HepG2 (cell line): ENCODE results near the gene SLA2. TPM values are rescaled to one million over a fixed set of nuclear protein-coding genes. Genes with fewer than 3 reads are reported as not detected.

Source experiments
- ARNTL ChIP-seq: sonication (generic); formaldehyde crosslinking; IDR thresholded peaks from 2 replicates; pipeline ENCODE4 v1.4.0; 2020; ENCODE audit warnings: mild to moderate bottlenecking, missing genetic modification reagents
- ATF1 ChIP-seq: IDR thresholded peaks from 2 replicates; pipeline ENCODE4 v1.6.1; 2016; ENCODE audit warnings: mild to moderate bottlenecking, control low read depth
- BRCA1 ChIP-seq: sonication (generic); formaldehyde crosslinking; IDR thresholded peaks from 2 replicates; pipeline ENCODE4 v1.4.0; 2020; ENCODE audit warnings: missing genetic modification reagents
- CEBPZ ChIP-seq: IDR thresholded peaks from 2 replicates; pipeline ENCODE4 v1.6.1; 2012; ENCODE audit warnings: low read length, improper control_type of control experiment
- MEIS1 ChIP-seq: sonication (generic); formaldehyde crosslinking; IDR thresholded peaks from 2 replicates; pipeline ENCODE4 v1.9.0; 2021; ENCODE audit warnings: mild to moderate bottlenecking, missing genetic modification reagents, moderate library complexity, borderline replicate concordance
- MTF1 ChIP-seq: sonication (generic); formaldehyde crosslinking; IDR thresholded peaks from 2 replicates; pipeline ENCODE4 v1.5.0; 2020; ENCODE audit warnings: missing genetic modification reagents
- PCBP1 ChIP-seq: fragments of 200-400 bp; formaldehyde crosslinking; IDR thresholded peaks from 2 replicates; pipeline ENCODE4 v1.6.1; 2017; ENCODE audit warnings: mild to moderate bottlenecking, low read depth, low read length, borderline replicate concordance
- POLR2A ChIP-seq, 2 experiments: IDR thresholded peaks; 2 replicates each; pipeline ENCODE4 v1.6.1; 2011; ENCODE audit warnings: low read depth in 2 of 2, low read length in 2 of 2, mild to moderate bottlenecking in 1 of 2, moderate library complexity in 1 of 2; ENCODE audit not compliant: insufficient read depth in 1 of 2
- PRPF4 ChIP-seq: fragments of 200-400 bp; formaldehyde crosslinking; IDR thresholded peaks from 2 replicates; pipeline ENCODE4 v1.6.1; 2016; ENCODE audit warnings: low read length, low read depth; ENCODE audit not compliant: poor library complexity, severe bottlenecking
- SMARCE1 ChIP-seq: fragments of 450-650 bp; IDR thresholded peaks from 2 replicates; pipeline ENCODE4 v1.6.1; 2017; ENCODE audit warnings: borderline replicate concordance
- THAP7 ChIP-seq: sonication (generic); formaldehyde crosslinking; IDR thresholded peaks from 2 replicates; pipeline ENCODE4 v1.8.1; 2023; ENCODE audit warnings: mild to moderate bottlenecking, missing genetic modification reagents
- TRAFD1 ChIP-seq: sonication (generic); formaldehyde crosslinking; IDR thresholded peaks from 2 replicates; pipeline ENCODE4 v1.5.1; 2020; ENCODE audit warnings: missing genetic modification reagents, mild to moderate bottlenecking, borderline replicate concordance
- ZFYVE20 ChIP-seq: sonication (generic); formaldehyde crosslinking; IDR thresholded peaks from 2 replicates; pipeline ENCODE4 v1.8.0; 2023; ENCODE audit warnings: low read depth, mild to moderate bottlenecking, moderate library complexity, missing genetic modification reagents, borderline replicate concordance
- ZIK1 ChIP-seq: sonication (generic); formaldehyde crosslinking; IDR thresholded peaks from 2 replicates; pipeline ENCODE4 v1.5.0; 2020; ENCODE audit warnings: mild to moderate bottlenecking, low read depth, missing genetic modification reagents, borderline replicate concordance
- ZNF101 ChIP-seq: sonication (generic); formaldehyde crosslinking; IDR thresholded peaks from 2 replicates; pipeline ENCODE4 v1.4.0; 2020; ENCODE audit warnings: mild to moderate bottlenecking, low read depth, missing genetic modification reagents, borderline replicate concordance
- ZNF136 ChIP-seq: sonication (generic); formaldehyde crosslinking; IDR thresholded peaks from 2 replicates; pipeline ENCODE4 v1.8.1; 2022; ENCODE audit warnings: low read depth, mild to moderate bottlenecking, moderate library complexity, missing genetic modification reagents
- ZNF768 ChIP-seq: sonication (generic); formaldehyde crosslinking; IDR thresholded peaks from 2 replicates; pipeline ENCODE4 v1.4.0; 2020; ENCODE audit warnings: missing genetic modification reagents
- polyA plus RNA-seq, 8 experiments: library from polyadenylated mRNA; depleted of rRNA in 3 of 8; stranded (reverse) in 7 of 8; unstranded in 1 of 8; fragments of >200 nt; fragmentation: Illumina TruSeq in 4 of 8; extraction: Trizol in 4 of 8; gene quantifications; 2 replicates each; pipeline versions ENCODE4 v1.2.1 to v1.2.3, GENCODE V29; 2011 to 2016; ENCODE audit warnings: low read depth in 4 of 8, missing spikeins in 1 of 8, mixed read lengths in 1 of 8; ENCODE audit not compliant: insufficient read depth in 1 of 8
- total RNA-seq, 5 experiments: library from RNA; depleted of rRNA; stranded (reverse); fragments of >200 nt; fragmentation: Illumina TruSeq; extraction: Trizol; gene quantifications; 2 replicates each; pipeline ENCODE4 v1.2.3, GENCODE V29; 2016; ENCODE audit warnings: low read depth in 1 of 5
- TF ChIP-seq, protein P1 (sequence below): sonication (generic); formaldehyde crosslinking; IDR thresholded peaks from 2 replicates; pipeline ENCODE4 v1.4.0; 2020; ENCODE audit warnings: missing genetic modification reagents
- TF ChIP-seq, protein P2 (sequence below): IDR thresholded peaks from 2 replicates; pipeline ENCODE4 v1.6.1; 2012; ENCODE audit warnings: inconsistent platforms
- TF ChIP-seq, protein P3 (sequence below): sonication (generic); formaldehyde crosslinking; IDR thresholded peaks from 2 replicates; pipeline ENCODE4 v1.5.0; 2020; ENCODE audit warnings: missing genetic modification reagents
- TF ChIP-seq, protein P4 (sequence below): sonication (generic); formaldehyde crosslinking; IDR thresholded peaks from 2 replicates; pipeline ENCODE4 v1.4.0; 2020; ENCODE audit warnings: missing genetic modification reagents; ENCODE audit errors: not compliant biosample characterization

The SLA2 gene
- total and polyA plus RNA-seq, 2 of the 13 experiments (the other 11 are each of a cell fraction or from before 2014, with no cell fraction given) = 1.6 to 3.6 TPM

GRCh38 chr20:36632147-36632486 is 13.9 kb downstream of the SLA2 start (continued):
- TF ChIP-seq CEBPZ = no peak
- no peak for TF ChIP-seq ZNF136 (CRISPR knock-in tag)
- TF ChIP-seq, protein P1, sequence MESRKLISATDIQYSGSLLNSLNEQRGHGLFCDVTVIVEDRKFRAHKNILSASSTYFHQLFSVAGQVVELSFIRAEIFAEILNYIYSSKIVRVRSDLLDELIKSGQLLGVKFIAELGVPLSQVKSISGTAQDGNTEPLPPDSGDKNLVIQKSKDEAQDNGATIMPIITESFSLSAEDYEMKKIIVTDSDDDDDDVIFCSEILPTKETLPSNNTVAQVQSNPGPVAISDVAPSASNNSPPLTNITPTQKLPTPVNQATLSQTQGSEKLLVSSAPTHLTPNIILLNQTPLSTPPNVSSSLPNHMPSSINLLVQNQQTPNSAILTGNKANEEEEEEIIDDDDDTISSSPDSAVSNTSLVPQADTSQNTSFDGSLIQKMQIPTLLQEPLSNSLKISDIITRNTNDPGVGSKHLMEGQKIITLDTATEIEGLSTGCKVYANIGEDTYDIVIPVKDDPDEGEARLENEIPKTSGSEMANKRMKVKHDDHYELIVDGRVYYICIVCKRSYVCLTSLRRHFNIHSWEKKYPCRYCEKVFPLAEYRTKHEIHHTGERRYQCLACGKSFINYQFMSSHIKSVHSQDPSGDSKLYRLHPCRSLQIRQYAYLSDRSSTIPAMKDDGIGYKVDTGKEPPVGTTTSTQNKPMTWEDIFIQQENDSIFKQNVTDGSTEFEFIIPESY = no peak
- TF ChIP-seq ZFYVE20 (CRISPR knock-in tag) = no peak
- TF ChIP-seq, protein P2, sequence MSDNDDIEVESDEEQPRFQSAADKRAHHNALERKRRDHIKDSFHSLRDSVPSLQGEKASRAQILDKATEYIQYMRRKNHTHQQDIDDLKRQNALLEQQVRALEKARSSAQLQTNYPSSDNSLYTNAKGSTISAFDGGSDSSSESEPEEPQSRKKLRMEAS = 0 out of 2 replicates have a peak, but pooled peaks have one; percentile 14
- no peak for TF ChIP-seq ZNF101 (CRISPR knock-in tag)
- no peak for TF ChIP-seq THAP7 (CRISPR knock-in tag)
- TF ChIP-seq POLR2A (IDR thresholded peaks at IDR 0.05; ENCODE audit: insufficient read depth in 1 of 2, low read depth in 2 of 2, low read length in 2 of 2) = no peak
- TF ChIP-seq MTF1 = no peak
- TF ChIP-seq MEIS1 (CRISPR knock-in tag) = no peak
- no peak for TF ChIP-seq ZIK1 (CRISPR knock-in tag)
- TF ChIP-seq TRAFD1 = 0 out of 2 replicates have a peak, but pooled peaks have one; percentile 4
- TF ChIP-seq, protein P3, sequence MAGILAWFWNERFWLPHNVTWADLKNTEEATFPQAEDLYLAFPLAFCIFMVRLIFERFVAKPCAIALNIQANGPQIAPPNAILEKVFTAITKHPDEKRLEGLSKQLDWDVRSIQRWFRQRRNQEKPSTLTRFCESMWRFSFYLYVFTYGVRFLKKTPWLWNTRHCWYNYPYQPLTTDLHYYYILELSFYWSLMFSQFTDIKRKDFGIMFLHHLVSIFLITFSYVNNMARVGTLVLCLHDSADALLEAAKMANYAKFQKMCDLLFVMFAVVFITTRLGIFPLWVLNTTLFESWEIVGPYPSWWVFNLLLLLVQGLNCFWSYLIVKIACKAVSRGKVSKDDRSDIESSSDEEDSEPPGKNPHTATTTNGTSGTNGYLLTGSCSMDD (CRISPR knock-in tag) = 0 out of 2 replicates have a peak, but pooled peaks have one; percentile 45
- no peak for TF ChIP-seq ATF1 (CRISPR knock-in tag)
- TF ChIP-seq ZNF768 (CRISPR knock-in tag) = no peak
- no peak for TF ChIP-seq PRPF4
- no peak for TF ChIP-seq SMARCE1
- TF ChIP-seq, protein P4, sequence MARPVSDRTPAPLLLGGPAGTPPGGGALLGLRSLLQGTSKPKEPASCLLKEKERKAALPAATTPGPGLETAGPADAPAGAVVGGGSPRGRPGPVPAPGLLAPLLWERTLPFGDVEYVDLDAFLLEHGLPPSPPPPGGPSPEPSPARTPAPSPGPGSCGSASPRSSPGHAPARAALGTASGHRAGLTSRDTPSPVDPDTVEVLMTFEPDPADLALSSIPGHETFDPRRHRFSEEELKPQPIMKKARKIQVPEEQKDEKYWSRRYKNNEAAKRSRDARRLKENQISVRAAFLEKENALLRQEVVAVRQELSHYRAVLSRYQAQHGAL (CRISPR knock-in tag) = no peak
- TF ChIP-seq PCBP1 = no peak
- TF ChIP-seq ARNTL (CRISPR knock-in tag) = no peak
- no peak for TF ChIP-seq BRCA1 (CRISPR knock-in tag)
